HepG2 (cell line): ENCODE measurements around the gene GNB3. TPM values are rescaled to one million over a fixed set of nuclear protein-coding genes. Genes with fewer than 3 reads are reported as not detected.

Experiments used
- HNF4A ChIP-seq: sonication (generic); formaldehyde crosslinking; IDR thresholded peaks from 2 replicates; pipeline ENCODE4 v1.4.0; 2020; ENCODE audit warnings: missing genetic modification reagents
- MEF2D ChIP-seq: sonication (generic); formaldehyde crosslinking; IDR thresholded peaks from 2 replicates; pipeline ENCODE4 v1.5.1; 2020; ENCODE audit warnings: mild to moderate bottlenecking, missing genetic modification reagents
- PAWR ChIP-seq: sonication (generic); formaldehyde crosslinking; IDR thresholded peaks from 2 replicates; pipeline ENCODE4 v1.4.0; 2020; ENCODE audit warnings: missing genetic modification reagents, mild to moderate bottlenecking, borderline replicate concordance
- SETDB1 ChIP-seq: sonication (generic); formaldehyde crosslinking; IDR thresholded peaks from 2 replicates; pipeline ENCODE4 v1.5.1; 2020; ENCODE audit warnings: missing genetic modification reagents, mild to moderate bottlenecking, borderline replicate concordance
- SNAPC2 ChIP-seq: sonication (generic); formaldehyde crosslinking; IDR thresholded peaks from 2 replicates; pipeline ENCODE4 v1.8.1; 2022; ENCODE audit warnings: mild to moderate bottlenecking, missing genetic modification reagents
- SP4 ChIP-seq: sonication (generic); formaldehyde crosslinking; IDR thresholded peaks from 2 replicates; pipeline ENCODE4 v1.8.1; 2023; ENCODE audit warnings: mild to moderate bottlenecking, missing genetic modification reagents
- ZNF33B ChIP-seq: sonication (generic); formaldehyde crosslinking; IDR thresholded peaks from 2 replicates; pipeline ENCODE4 v1.5.1; 2020; ENCODE audit warnings: mild to moderate bottlenecking, missing genetic modification reagents
- ZNF589 ChIP-seq: sonication (generic); formaldehyde crosslinking; conservative IDR thresholded peaks from 2 replicates; pipeline ENCODE4 v1.8.0; 2022; ENCODE audit warnings: mild to moderate bottlenecking, moderate library complexity, missing genetic modification reagents
- ZNF652 ChIP-seq: IDR thresholded peaks from 2 replicates; pipeline ENCODE4 v1.6.1; 2016; ENCODE audit warnings: low read depth, borderline replicate concordance
- ZNF709 ChIP-seq: sonication (generic); formaldehyde crosslinking; IDR thresholded peaks from 2 replicates; pipeline ENCODE4 v1.5.0; 2020; ENCODE audit warnings: mild to moderate bottlenecking, missing genetic modification reagents
- polyA plus RNA-seq, 8 experiments: library from polyadenylated mRNA; depleted of rRNA in 3 of 8; stranded (reverse) in 7 of 8; unstranded in 1 of 8; fragments of >200 nt; fragmentation: Illumina TruSeq in 4 of 8; extraction: Trizol in 4 of 8; gene quantifications; 2 replicates each; pipeline versions ENCODE4 v1.2.1 to v1.2.3, GENCODE V29; 2011 to 2016; ENCODE audit warnings: low read depth in 4 of 8, missing spikeins in 1 of 8, mixed read lengths in 1 of 8; ENCODE audit not compliant: insufficient read depth in 1 of 8
- total RNA-seq, 5 experiments: library from RNA; depleted of rRNA; stranded (reverse); fragments of >200 nt; fragmentation: Illumina TruSeq; extraction: Trizol; gene quantifications; 2 replicates each; pipeline ENCODE4 v1.2.3, GENCODE V29; 2016; ENCODE audit warnings: low read depth in 1 of 5
- TF ChIP-seq, protein P1 (sequence below): sonication (generic); formaldehyde crosslinking; IDR thresholded peaks from 2 replicates; pipeline ENCODE4 v1.4.0; 2020; ENCODE audit warnings: mild to moderate bottlenecking, missing genetic modification reagents, borderline replicate concordance
- TF ChIP-seq, protein P2 (sequence below): sonication (generic); formaldehyde crosslinking; IDR thresholded peaks from 2 replicates; pipeline ENCODE4 v1.9.0; 2021; ENCODE audit warnings: missing genetic modification reagents, mild to moderate bottlenecking, borderline replicate concordance
- TF ChIP-seq, protein P3 (sequence below): fragments of 450-650 bp; IDR thresholded peaks from 2 replicates; pipeline ENCODE4 v1.6.1; 2017

The GNB3 gene
- total and polyA plus RNA-seq, 2 of the 13 experiments (the other 11 are each of a cell fraction or from before 2014, with no cell fraction given) = 1.3 to 3.6 TPM

DNA sequence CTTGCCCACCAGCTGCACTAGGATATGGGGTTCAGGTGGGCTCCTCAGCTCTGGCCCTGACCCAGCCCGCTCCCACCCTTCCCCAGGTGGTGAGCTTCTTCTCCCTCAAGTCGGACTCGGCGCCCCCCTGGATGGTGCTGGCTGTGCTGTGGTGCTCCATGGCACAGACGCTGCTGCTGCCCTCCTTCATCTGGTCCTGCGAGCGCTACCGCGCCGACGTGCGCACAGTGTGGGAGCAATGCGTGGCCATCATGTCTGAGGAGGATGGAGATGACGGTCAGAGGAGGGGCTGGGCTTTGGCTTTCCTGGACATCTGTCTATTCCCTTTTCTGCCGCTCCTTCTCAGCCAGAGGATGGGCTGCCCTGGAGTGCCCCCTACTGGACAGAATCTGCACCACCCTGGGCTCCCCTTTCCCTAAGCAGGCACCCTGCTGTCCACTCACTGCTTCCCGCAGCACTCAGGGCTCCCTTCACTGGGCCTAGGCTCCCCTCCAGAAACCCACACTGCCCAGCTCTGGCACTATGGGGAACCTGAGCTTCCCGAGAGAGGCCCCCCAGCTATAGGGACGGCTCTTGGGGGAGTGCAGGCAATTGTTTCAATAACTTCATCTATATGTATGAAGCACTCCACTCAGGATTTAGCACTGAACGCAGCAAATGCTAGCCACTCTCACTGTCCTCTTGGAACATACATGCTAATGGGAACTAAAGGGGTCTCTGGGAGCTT lies 15.2 kb upstream of the GNB3 start (continued):
- TF ChIP-seq ZNF709 (CRISPR knock-in tag) = no peak
- no peak for TF ChIP-seq ZNF33B (CRISPR knock-in tag)
- TF ChIP-seq, protein P1, sequence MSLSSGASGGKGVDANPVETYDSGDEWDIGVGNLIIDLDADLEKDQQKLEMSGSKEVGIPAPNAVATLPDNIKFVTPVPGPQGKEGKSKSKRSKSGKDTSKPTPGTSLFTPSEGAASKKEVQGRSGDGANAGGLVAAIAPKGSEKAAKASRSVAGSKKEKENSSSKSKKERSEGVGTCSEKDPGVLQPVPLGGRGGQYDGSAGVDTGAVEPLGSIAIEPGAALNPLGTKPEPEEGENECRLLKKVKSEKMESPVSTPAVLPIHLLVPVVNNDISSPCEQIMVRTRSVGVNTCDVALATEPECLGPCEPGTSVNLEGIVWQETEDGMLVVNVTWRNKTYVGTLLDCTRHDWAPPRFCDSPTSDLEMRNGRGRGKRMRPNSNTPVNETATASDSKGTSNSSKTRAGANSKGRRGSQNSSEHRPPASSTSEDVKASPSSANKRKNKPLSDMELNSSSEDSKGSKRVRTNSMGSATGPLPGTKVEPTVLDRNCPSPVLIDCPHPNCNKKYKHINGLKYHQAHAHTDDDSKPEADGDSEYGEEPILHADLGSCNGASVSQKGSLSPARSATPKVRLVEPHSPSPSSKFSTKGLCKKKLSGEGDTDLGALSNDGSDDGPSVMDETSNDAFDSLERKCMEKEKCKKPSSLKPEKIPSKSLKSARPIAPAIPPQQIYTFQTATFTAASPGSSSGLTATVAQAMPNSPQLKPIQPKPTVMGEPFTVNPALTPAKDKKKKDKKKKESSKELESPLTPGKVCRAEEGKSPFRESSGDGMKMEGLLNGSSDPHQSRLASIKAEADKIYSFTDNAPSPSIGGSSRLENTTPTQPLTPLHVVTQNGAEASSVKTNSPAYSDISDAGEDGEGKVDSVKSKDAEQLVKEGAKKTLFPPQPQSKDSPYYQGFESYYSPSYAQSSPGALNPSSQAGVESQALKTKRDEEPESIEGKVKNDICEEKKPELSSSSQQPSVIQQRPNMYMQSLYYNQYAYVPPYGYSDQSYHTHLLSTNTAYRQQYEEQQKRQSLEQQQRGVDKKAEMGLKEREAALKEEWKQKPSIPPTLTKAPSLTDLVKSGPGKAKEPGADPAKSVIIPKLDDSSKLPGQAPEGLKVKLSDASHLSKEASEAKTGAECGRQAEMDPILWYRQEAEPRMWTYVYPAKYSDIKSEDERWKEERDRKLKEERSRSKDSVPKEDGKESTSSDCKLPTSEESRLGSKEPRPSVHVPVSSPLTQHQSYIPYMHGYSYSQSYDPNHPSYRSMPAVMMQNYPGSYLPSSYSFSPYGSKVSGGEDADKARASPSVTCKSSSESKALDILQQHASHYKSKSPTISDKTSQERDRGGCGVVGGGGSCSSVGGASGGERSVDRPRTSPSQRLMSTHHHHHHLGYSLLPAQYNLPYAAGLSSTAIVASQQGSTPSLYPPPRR = no peak
- peak; percentile 56; the same call in 1 of the 2 replicates for TF ChIP-seq SP4 (CRISPR knock-in tag)
- no peak for TF ChIP-seq SETDB1 (CRISPR knock-in tag)
- TF ChIP-seq SNAPC2 = no peak
- no peak for TF ChIP-seq HNF4A (CRISPR knock-in tag)
- TF ChIP-seq PAWR (CRISPR knock-in tag) = no peak
- TF ChIP-seq, protein P2, sequence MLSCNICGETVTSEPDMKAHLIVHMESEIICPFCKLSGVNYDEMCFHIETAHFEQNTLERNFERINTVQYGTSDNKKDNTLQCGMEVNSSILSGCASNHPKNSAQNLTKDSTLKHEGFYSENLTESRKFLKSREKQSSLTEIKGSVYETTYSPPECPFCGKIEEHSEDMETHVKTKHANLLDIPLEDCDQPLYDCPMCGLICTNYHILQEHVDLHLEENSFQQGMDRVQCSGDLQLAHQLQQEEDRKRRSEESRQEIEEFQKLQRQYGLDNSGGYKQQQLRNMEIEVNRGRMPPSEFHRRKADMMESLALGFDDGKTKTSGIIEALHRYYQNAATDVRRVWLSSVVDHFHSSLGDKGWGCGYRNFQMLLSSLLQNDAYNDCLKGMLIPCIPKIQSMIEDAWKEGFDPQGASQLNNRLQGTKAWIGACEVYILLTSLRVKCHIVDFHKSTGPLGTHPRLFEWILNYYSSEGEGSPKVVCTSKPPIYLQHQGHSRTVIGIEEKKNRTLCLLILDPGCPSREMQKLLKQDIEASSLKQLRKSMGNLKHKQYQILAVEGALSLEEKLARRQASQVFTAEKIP (CRISPR knock-in tag) = no peak
- TF ChIP-seq, protein P3, sequence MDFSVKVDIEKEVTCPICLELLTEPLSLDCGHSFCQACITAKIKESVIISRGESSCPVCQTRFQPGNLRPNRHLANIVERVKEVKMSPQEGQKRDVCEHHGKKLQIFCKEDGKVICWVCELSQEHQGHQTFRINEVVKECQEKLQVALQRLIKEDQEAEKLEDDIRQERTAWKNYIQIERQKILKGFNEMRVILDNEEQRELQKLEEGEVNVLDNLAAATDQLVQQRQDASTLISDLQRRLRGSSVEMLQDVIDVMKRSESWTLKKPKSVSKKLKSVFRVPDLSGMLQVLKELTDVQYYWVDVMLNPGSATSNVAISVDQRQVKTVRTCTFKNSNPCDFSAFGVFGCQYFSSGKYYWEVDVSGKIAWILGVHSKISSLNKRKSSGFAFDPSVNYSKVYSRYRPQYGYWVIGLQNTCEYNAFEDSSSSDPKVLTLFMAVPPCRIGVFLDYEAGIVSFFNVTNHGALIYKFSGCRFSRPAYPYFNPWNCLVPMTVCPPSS = no peak
- no peak for TF ChIP-seq ZNF652 (CRISPR knock-in tag)
- TF ChIP-seq ZNF589 (CRISPR knock-in tag) = 0 out of 2 replicates have a peak, but pooled peaks have one; percentile 34
- 0 out of 2 replicates have a peak, but pooled peaks have one; percentile 38 for TF ChIP-seq MEF2D (CRISPR knock-in tag)
